WTC11 (cell line): ENCODE results near the gene LILRB1.

Experiments
- ATF1 ChIP-seq: sonication (generic); formaldehyde crosslinking; IDR thresholded peaks from 2 replicates; pipeline ENCODE4 v1.8.1; 2023; ENCODE audit warnings: mild to moderate bottlenecking, moderate library complexity, missing genetic modification reagents
- ETV6 ChIP-seq: sonication (generic); formaldehyde crosslinking; IDR thresholded peaks from 2 replicates; pipeline ENCODE4 v1.8.1; 2022; ENCODE audit warnings: mild to moderate bottlenecking, missing genetic modification reagents
- FOXJ3 ChIP-seq: sonication (generic); formaldehyde crosslinking; IDR thresholded peaks from 2 replicates; pipeline ENCODE4 v1.9.0; 2021; ENCODE audit warnings: missing genetic modification reagents, mild to moderate bottlenecking, borderline replicate concordance
- NFE2L1 ChIP-seq: sonication (generic); formaldehyde crosslinking; IDR thresholded peaks from 2 replicates; pipeline ENCODE4 v1.8.1; 2023; ENCODE audit warnings: missing genetic modification reagents
- RELA ChIP-seq: sonication (generic); formaldehyde crosslinking; IDR thresholded peaks from 2 replicates; pipeline ENCODE4 v1.8.1; 2022; ENCODE audit warnings: missing genetic modification reagents, mild to moderate bottlenecking, borderline replicate concordance
- SMAD3 ChIP-seq: sonication (generic); formaldehyde crosslinking; IDR thresholded peaks from 2 replicates; pipeline ENCODE4 v1.8.0; 2022; ENCODE audit warnings: missing genetic modification reagents, mild to moderate bottlenecking, borderline replicate concordance
- TF ChIP-seq, protein P1 (sequence below): fragments of 200-600 bp; IDR thresholded peaks from 2 replicates; pipeline ENCODE4 v1.8.0; 2022; ENCODE audit warnings: antibody characterized with exemption
- TF ChIP-seq, protein P2 (sequence below): sonication (generic); formaldehyde crosslinking; IDR thresholded peaks from 2 replicates; pipeline ENCODE4 v1.8.0; 2023; ENCODE audit warnings: missing genetic modification reagents
- TF ChIP-seq, protein P3 (sequence below): sonication (generic); formaldehyde crosslinking; IDR thresholded peaks from 2 replicates; pipeline ENCODE4 v1.8.0; 2022; ENCODE audit warnings: mild to moderate bottlenecking, missing genetic modification reagents
- TF ChIP-seq, protein P4 (sequence below): sonication (generic); formaldehyde crosslinking; conservative IDR thresholded peaks from 2 replicates; pipeline ENCODE4 v1.8.1; 2023; ENCODE audit warnings: mild to moderate bottlenecking, low read depth, missing genetic modification reagents, moderate library complexity
- TF ChIP-seq, protein P5 (sequence below): sonication (generic); formaldehyde crosslinking; IDR thresholded peaks from 2 replicates; pipeline ENCODE4 v1.8.0; 2022; ENCODE audit warnings: missing genetic modification reagents
- TF ChIP-seq, protein P6 (sequence below): sonication (generic); formaldehyde crosslinking; IDR thresholded peaks from 2 replicates; pipeline ENCODE4 v1.8.1; 2022; ENCODE audit warnings: low read depth, missing genetic modification reagents, borderline replicate concordance
- TF ChIP-seq, protein P7 (sequence below): sonication (generic); formaldehyde crosslinking; IDR thresholded peaks from 2 replicates; pipeline ENCODE4 v1.8.1; 2022; ENCODE audit warnings: low read depth, mild to moderate bottlenecking, moderate library complexity, missing genetic modification reagents, borderline replicate concordance

DNA sequence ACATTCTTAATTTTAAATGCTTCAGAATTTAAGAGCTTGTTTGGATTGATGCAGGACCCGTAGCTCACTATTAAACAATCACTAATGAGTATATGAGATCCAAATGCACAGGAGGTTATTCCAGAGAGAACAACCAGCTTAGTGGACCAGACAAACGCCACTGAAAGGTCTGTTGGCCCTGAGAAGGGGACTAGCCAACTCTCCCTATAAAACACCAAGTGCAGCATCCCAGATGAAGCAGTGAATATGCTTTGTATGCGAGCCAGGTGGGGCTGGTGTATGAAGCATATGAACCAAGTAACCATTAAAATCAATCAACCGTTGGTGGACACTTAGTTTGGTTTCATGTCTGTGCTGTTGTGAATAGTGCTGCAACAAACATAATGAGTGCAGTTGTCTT, 9.8 kb upstream of the LILRB1 start:
- no peak for TF ChIP-seq SMAD3 (CRISPR knock-in tag)
- no peak for TF ChIP-seq ATF1 (CRISPR knock-in tag)
- TF ChIP-seq, protein P1, sequence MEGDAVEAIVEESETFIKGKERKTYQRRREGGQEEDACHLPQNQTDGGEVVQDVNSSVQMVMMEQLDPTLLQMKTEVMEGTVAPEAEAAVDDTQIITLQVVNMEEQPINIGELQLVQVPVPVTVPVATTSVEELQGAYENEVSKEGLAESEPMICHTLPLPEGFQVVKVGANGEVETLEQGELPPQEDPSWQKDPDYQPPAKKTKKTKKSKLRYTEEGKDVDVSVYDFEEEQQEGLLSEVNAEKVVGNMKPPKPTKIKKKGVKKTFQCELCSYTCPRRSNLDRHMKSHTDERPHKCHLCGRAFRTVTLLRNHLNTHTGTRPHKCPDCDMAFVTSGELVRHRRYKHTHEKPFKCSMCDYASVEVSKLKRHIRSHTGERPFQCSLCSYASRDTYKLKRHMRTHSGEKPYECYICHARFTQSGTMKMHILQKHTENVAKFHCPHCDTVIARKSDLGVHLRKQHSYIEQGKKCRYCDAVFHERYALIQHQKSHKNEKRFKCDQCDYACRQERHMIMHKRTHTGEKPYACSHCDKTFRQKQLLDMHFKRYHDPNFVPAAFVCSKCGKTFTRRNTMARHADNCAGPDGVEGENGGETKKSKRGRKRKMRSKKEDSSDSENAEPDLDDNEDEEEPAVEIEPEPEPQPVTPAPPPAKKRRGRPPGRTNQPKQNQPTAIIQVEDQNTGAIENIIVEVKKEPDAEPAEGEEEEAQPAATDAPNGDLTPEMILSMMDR = no peak
- no peak for TF ChIP-seq NFE2L1 (CRISPR knock-in tag)
- TF ChIP-seq FOXJ3 = no peak
- no peak for TF ChIP-seq ETV6 (CRISPR knock-in tag)
- TF ChIP-seq, protein P2, sequence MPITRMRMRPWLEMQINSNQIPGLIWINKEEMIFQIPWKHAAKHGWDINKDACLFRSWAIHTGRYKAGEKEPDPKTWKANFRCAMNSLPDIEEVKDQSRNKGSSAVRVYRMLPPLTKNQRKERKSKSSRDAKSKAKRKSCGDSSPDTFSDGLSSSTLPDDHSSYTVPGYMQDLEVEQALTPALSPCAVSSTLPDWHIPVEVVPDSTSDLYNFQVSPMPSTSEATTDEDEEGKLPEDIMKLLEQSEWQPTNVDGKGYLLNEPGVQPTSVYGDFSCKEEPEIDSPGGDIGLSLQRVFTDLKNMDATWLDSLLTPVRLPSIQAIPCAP (CRISPR knock-in tag) = no peak
- TF ChIP-seq, protein P3, sequence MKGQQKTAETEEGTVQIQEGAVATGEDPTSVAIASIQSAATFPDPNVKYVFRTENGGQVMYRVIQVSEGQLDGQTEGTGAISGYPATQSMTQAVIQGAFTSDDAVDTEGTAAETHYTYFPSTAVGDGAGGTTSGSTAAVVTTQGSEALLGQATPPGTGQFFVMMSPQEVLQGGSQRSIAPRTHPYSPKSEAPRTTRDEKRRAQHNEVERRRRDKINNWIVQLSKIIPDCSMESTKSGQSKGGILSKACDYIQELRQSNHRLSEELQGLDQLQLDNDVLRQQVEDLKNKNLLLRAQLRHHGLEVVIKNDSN (CRISPR knock-in tag) = no peak
- TF ChIP-seq, protein P4, sequence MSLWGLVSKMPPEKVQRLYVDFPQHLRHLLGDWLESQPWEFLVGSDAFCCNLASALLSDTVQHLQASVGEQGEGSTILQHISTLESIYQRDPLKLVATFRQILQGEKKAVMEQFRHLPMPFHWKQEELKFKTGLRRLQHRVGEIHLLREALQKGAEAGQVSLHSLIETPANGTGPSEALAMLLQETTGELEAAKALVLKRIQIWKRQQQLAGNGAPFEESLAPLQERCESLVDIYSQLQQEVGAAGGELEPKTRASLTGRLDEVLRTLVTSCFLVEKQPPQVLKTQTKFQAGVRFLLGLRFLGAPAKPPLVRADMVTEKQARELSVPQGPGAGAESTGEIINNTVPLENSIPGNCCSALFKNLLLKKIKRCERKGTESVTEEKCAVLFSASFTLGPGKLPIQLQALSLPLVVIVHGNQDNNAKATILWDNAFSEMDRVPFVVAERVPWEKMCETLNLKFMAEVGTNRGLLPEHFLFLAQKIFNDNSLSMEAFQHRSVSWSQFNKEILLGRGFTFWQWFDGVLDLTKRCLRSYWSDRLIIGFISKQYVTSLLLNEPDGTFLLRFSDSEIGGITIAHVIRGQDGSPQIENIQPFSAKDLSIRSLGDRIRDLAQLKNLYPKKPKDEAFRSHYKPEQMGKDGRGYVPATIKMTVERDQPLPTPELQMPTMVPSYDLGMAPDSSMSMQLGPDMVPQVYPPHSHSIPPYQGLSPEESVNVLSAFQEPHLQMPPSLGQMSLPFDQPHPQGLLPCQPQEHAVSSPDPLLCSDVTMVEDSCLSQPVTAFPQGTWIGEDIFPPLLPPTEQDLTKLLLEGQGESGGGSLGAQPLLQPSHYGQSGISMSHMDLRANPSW (CRISPR knock-in tag) = no peak
- TF ChIP-seq, protein P5, sequence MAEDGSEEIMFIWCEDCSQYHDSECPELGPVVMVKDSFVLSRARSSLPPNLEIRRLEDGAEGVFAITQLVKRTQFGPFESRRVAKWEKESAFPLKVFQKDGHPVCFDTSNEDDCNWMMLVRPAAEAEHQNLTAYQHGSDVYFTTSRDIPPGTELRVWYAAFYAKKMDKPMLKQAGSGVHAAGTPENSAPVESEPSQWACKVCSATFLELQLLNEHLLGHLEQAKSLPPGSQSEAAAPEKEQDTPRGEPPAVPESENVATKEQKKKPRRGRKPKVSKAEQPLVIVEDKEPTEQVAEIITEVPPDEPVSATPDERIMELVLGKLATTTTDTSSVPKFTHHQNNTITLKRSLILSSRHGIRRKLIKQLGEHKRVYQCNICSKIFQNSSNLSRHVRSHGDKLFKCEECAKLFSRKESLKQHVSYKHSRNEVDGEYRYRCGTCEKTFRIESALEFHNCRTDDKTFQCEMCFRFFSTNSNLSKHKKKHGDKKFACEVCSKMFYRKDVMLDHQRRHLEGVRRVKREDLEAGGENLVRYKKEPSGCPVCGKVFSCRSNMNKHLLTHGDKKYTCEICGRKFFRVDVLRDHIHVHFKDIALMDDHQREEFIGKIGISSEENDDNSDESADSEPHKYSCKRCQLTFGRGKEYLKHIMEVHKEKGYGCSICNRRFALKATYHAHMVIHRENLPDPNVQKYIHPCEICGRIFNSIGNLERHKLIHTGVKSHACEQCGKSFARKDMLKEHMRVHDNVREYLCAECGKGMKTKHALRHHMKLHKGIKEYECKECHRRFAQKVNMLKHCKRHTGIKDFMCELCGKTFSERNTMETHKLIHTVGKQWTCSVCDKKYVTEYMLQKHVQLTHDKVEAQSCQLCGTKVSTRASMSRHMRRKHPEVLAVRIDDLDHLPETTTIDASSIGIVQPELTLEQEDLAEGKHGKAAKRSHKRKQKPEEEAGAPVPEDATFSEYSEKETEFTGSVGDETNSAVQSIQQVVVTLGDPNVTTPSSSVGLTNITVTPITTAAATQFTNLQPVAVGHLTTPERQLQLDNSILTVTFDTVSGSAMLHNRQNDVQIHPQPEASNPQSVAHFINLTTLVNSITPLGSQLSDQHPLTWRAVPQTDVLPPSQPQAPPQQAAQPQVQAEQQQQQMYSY (CRISPR knock-in tag) = no peak
- TF ChIP-seq RELA (CRISPR knock-in tag) = no peak
- TF ChIP-seq, protein P6, sequence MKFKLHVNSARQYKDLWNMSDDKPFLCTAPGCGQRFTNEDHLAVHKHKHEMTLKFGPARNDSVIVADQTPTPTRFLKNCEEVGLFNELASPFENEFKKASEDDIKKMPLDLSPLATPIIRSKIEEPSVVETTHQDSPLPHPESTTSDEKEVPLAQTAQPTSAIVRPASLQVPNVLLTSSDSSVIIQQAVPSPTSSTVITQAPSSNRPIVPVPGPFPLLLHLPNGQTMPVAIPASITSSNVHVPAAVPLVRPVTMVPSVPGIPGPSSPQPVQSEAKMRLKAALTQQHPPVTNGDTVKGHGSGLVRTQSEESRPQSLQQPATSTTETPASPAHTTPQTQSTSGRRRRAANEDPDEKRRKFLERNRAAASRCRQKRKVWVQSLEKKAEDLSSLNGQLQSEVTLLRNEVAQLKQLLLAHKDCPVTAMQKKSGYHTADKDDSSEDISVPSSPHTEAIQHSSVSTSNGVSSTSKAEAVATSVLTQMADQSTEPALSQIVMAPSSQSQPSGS = no peak
- TF ChIP-seq, protein P7, sequence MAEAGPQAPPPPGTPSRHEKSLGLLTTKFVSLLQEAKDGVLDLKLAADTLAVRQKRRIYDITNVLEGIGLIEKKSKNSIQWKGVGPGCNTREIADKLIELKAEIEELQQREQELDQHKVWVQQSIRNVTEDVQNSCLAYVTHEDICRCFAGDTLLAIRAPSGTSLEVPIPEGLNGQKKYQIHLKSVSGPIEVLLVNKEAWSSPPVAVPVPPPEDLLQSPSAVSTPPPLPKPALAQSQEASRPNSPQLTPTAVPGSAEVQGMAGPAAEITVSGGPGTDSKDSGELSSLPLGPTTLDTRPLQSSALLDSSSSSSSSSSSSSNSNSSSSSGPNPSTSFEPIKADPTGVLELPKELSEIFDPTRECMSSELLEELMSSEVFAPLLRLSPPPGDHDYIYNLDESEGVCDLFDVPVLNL (CRISPR knock-in tag) = no peak
